ENCODE results near the gene GUCY2D. TPM values are rescaled to one million over a fixed set of nuclear protein-coding genes. Genes with fewer than 3 reads are reported as not detected.

GUCY2D gene
- total RNA-seq, 1 donor from 2014 or later: not detected

GRCh38 chr17:8063761-8064534 lies 61.5 kb downstream of the GUCY2D start:
- no peak for DNase-seq (ENCODE audit: low read depth)

DNA sequence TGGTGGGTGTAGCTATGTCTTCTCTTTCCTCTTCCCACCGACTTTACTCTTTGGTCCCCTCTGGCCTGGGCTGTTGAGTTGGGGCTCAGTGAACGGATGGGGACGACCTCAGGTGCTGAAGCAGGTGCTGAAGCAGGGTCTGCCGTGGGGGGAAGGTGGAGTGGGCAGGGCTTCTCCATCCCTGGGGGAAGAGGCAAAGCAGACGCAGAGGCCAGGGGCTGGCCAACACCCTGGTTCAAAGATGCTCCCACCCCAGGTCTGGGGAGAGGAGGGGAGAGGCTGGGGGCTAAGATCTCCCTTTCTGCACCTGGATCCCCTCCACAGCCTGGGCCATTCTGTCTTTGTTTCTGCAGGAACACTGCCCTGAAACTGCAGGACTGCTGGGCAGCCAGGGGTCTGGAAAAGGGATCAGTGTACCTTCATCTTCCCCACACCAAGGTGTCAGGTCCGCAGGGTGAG lies 62.2 kb downstream of the GUCY2D start:
- no peak for DNase-seq (ENCODE audit: low read depth)

DNA sequence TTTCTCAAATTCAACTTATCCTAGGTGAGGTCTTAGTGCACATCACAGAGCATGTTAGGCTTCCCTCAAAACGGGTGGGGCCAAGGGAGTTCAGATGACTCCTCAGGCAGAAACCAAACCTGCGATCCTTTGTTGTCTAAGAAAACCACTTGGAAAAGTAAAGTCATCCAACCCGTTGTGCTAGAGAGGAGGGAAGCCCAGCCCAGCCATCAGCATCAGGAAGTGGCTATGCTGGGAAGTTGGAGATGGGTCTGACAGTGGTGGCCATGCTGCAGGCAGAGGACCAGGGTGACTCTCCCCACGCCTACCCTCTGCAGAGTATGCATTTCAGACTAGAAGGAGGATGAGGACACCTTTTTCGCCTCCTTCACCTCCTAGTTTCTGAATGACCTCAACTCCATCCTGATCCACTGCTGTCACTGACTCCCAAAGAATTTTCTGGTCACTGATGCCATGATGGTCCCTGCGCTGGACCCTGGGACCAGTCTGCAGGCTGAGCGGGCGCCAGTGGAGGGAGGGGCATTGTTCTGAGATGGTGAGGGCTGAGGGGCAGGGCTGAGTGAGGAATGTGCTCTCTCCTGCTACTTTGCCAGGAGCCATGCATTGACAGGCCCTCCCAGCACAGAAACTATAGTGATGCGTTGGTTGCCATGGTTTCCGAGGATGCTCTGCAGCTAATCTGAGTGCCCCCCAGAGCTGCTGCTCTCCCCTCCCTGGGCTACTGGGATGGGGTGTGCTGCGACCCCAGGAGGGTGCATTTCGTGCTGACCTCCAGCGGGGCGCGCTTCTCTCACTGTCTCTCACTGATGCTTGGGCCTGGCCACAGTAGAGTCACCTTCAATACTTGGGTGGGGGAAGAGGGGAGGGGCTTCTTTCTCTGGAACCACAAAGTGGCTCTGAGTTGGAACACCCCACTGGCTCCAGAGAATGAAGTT lies 64.7 kb downstream of the GUCY2D start:
- DNase-seq (ENCODE audit: low read depth): no peak

GRCh38 chr17:8067806-8068205 lies 65.4 kb downstream of the GUCY2D start:
- no peak for DNase-seq (ENCODE audit: low read depth)

GRCh38 chr17:8068736-8069586 lies 66.5 kb downstream of the GUCY2D start:
- no peak for DNase-seq (ENCODE audit: low read depth)

DNA sequence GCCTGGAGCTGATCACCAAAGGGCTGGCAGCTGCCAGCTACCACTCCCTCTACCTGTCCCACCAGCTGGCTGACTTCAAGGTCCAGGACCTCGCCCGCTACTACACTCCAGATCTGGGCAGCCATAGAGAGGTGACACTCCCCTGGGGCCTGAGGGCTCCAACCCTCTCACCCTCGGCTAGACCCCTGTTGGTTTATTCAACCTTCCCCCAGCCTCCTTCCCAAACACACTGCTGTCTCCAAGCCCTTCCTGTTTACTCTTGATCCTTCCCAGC lies 67.1 kb downstream of the GUCY2D start:
- no peak for DNase-seq (ENCODE audit: low read depth)

Other genes starting within 250 kb of the GUCY2D start
- gene KDM6B, start 168.4 kb upstream of the GUCY2D start, total RNA-seq: 2.8 and 15.9 TPM in 2 replicates
- gene TMEM88, start 147.5 kb upstream of the GUCY2D start, total RNA-seq: 0.65 TPM in 1 of 2 replicates, not detected in the other
- 27.2 and 80.1 TPM in 2 replicates for gene NAA38, start 145.1 kb upstream of the GUCY2D start, total RNA-seq
- gene CYB5D1, start 144.6 kb upstream of the GUCY2D start, total RNA-seq: 16.0 and 26.5 TPM in 2 replicates
- gene CHD3, start 113.8 kb upstream of the GUCY2D start, total RNA-seq: 57.1 and 192 TPM in 2 replicates
- 1.0 and 4.7 TPM in 2 replicates for gene RNF227, start 86.3 kb upstream of the GUCY2D start, total RNA-seq
- gene KCNAB3, start 72.8 kb upstream of the GUCY2D start, total RNA-seq: 0.20 TPM in 1 of 2 replicates, not detected in the other
- gene TRAPPC1, start 70.7 kb upstream of the GUCY2D start, total RNA-seq: 37.9 and 95.1 TPM in 2 replicates
- gene CNTROB, start 70.4 kb upstream of the GUCY2D start, total RNA-seq: 18.0 and 25.4 TPM in 2 replicates
- gene ALOX15B, start 36.4 kb downstream of the GUCY2D start, total RNA-seq: 0.20 and 2.1 TPM in 2 replicates
- gene ALOX12B, start 85.1 kb downstream of the GUCY2D start, total RNA-seq: not detected in 2 replicates
- 0.17 TPM in 1 of 2 replicates, not detected in the other for gene ALOXE3, start 115.9 kb downstream of the GUCY2D start, total RNA-seq
- gene HES7, start 121.5 kb downstream of the GUCY2D start, total RNA-seq: not detected in 2 replicates
- gene PER1, start 149.8 kb downstream of the GUCY2D start, total RNA-seq: 4.3 and 34.5 TPM in 2 replicates
- gene VAMP2, start 160.3 kb downstream of the GUCY2D start, total RNA-seq: 2.6 and 6.2 TPM in 2 replicates
- 22.7 and 24.0 TPM in 2 replicates for gene TMEM107, start 173.8 kb downstream of the GUCY2D start, total RNA-seq
- 11.5 and 12.9 TPM in 2 replicates for gene BORCS6, start 187.6 kb downstream of the GUCY2D start, total RNA-seq
- gene AURKB, start 208.0 kb downstream of the GUCY2D start, total RNA-seq: 1.0 and 27.8 TPM in 2 replicates
- gene CTC1, start 245.4 kb downstream of the GUCY2D start, total RNA-seq: 3.5 and 12.7 TPM in 2 replicates
- 19.3 and 23.7 TPM in 2 replicates for gene PFAS, start 246.7 kb downstream of the GUCY2D start, total RNA-seq

Data from renal cortical epithelial cell (primary cell).